HepG2 (cell line): ENCODE measurements around the gene PLXNA4. TPM values are rescaled to one million over a fixed set of nuclear protein-coding genes. Genes with fewer than 3 reads are reported as not detected.

Source experiments
- JDP2 ChIP-seq: sonication (generic); formaldehyde crosslinking; IDR thresholded peaks from 2 replicates; pipeline ENCODE4 v1.8.1; 2022; ENCODE audit warnings: missing genetic modification reagents, borderline replicate concordance
- RXRA ChIP-seq: sonication (generic); formaldehyde crosslinking; IDR thresholded peaks from 2 replicates; pipeline ENCODE4 v1.5.1; 2020; ENCODE audit warnings: missing genetic modification reagents
- SMAD3 ChIP-seq: sonication (generic); formaldehyde crosslinking; IDR thresholded peaks from 2 replicates; pipeline ENCODE4 v1.4.0; 2020; ENCODE audit warnings: missing genetic modification reagents
- ZNF326 ChIP-seq: sonication (generic); formaldehyde crosslinking; IDR thresholded peaks from 2 replicates; pipeline ENCODE4 v1.4.0; 2020; ENCODE audit warnings: missing genetic modification reagents, borderline replicate concordance
- ZNF460 ChIP-seq: sonication (generic); formaldehyde crosslinking; IDR thresholded peaks from 2 replicates; pipeline ENCODE4 v1.5.1; 2020; ENCODE audit warnings: missing genetic modification reagents, mild to moderate bottlenecking, borderline replicate concordance
- ZNF781 ChIP-seq: sonication (generic); formaldehyde crosslinking; IDR thresholded peaks from 2 replicates; pipeline ENCODE4 v1.5.1; 2020; ENCODE audit warnings: borderline replicate concordance, mild to moderate bottlenecking, missing genetic modification reagents; ENCODE audit errors: not compliant biosample characterization
- polyA plus RNA-seq, 8 experiments: library from polyadenylated mRNA; depleted of rRNA in 3 of 8; stranded (reverse) in 7 of 8; unstranded in 1 of 8; fragments of >200 nt; fragmentation: Illumina TruSeq in 4 of 8; extraction: Trizol in 4 of 8; gene quantifications; 2 replicates each; pipeline versions ENCODE4 v1.2.1 to v1.2.3, GENCODE V29; 2011 to 2016; ENCODE audit warnings: low read depth in 4 of 8, missing spikeins in 1 of 8, mixed read lengths in 1 of 8; ENCODE audit not compliant: insufficient read depth in 1 of 8
- total RNA-seq, 5 experiments: library from RNA; depleted of rRNA; stranded (reverse); fragments of >200 nt; fragmentation: Illumina TruSeq; extraction: Trizol; gene quantifications; 2 replicates each; pipeline ENCODE4 v1.2.3, GENCODE V29; 2016; ENCODE audit warnings: low read depth in 1 of 5
- TF ChIP-seq, protein P1 (sequence below): sonication (generic); formaldehyde crosslinking; IDR thresholded peaks from 2 replicates; pipeline ENCODE4 v1.4.0; 2020; ENCODE audit warnings: missing genetic modification reagents
- TF ChIP-seq, protein P2 (sequence below), 2 experiments: sonication (generic) in 1 of 2; formaldehyde crosslinking in 1 of 2; IDR thresholded peaks; 2 replicates each; pipeline versions ENCODE4 v1.4.0 to v1.6.1; 2018 to 2020; ENCODE audit warnings: missing genetic modification reagents in 2 of 2, borderline replicate concordance in 1 of 2, low read depth in 1 of 2, mild to moderate bottlenecking in 1 of 2, missing biosample characterization in 1 of 2
- TF ChIP-seq, protein P3 (sequence below): sonication (generic); formaldehyde crosslinking; IDR thresholded peaks from 2 replicates; pipeline ENCODE4 v1.8.1; 2023; ENCODE audit warnings: mild to moderate bottlenecking, moderate library complexity, missing genetic modification reagents

The PLXNA4 gene
- total and polyA plus RNA-seq, 2 of the 13 experiments (the other 11 are each of a cell fraction or from before 2014, with no cell fraction given): 0.01 to 0.04 TPM

DNA sequence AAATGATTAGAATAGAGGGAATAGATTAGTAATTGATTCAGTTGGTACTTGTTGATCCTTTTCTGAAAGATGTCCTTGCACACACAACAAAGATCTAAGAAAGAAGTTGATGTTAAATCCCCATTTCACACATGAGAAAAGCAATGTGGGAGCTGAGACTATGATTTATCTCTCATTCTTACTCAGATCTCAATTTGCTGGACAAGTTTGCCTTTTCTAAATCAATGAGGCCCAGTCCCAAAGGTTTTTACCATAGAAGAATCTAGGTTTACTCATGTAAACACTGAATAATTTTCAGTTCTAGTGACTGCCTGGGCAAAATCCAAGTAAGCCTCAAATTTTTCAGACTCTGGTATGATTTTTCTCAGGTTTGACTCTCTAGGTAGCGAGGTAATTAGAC, 25.5 kb upstream of the PLXNA4 start (continued):
- TF ChIP-seq, protein P1, sequence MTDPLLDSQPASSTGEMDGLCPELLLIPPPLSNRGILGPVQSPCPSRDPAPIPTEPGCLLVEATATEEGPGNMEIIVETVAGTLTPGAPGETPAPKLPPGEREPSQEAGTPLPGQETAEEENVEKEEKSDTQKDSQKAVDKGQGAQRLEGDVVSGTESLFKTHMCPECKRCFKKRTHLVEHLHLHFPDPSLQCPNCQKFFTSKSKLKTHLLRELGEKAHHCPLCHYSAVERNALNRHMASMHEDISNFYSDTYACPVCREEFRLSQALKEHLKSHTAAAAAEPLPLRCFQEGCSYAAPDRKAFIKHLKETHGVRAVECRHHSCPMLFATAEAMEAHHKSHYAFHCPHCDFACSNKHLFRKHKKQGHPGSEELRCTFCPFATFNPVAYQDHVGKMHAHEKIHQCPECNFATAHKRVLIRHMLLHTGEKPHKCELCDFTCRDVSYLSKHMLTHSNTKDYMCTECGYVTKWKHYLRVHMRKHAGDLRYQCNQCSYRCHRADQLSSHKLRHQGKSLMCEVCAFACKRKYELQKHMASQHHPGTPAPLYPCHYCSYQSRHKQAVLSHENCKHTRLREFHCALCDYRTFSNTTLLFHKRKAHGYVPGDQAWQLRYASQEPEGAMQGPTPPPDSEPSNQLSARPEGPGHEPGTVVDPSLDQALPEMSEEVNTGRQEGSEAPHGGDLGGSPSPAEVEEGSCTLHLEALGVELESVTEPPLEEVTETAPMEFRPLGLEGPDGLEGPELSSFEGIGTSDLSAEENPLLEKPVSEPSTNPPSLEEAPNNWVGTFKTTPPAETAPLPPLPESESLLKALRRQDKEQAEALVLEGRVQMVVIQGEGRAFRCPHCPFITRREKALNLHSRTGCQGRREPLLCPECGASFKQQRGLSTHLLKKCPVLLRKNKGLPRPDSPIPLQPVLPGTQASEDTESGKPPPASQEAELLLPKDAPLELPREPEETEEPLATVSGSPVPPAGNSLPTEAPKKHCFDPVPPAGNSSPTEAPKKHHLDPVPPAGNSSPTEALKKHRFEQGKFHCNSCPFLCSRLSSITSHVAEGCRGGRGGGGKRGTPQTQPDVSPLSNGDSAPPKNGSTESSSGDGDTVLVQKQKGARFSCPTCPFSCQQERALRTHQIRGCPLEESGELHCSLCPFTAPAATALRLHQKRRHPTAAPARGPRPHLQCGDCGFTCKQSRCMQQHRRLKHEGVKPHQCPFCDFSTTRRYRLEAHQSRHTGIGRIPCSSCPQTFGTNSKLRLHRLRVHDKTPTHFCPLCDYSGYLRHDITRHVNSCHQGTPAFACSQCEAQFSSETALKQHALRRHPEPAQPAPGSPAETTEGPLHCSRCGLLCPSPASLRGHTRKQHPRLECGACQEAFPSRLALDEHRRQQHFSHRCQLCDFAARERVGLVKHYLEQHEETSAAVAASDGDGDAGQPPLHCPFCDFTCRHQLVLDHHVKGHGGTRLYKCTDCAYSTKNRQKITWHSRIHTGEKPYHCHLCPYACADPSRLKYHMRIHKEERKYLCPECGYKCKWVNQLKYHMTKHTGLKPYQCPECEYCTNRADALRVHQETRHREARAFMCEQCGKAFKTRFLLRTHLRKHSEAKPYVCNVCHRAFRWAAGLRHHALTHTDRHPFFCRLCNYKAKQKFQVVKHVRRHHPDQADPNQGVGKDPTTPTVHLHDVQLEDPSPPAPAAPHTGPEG (CRISPR knock-in tag): no peak
- TF ChIP-seq RXRA (CRISPR knock-in tag) (no peak), JDP2 (CRISPR knock-in tag) (no peak), ZNF460 (no peak), SMAD3 (CRISPR knock-in tag) (no peak), ZNF781 (CRISPR knock-in tag) (no peak), ZNF326 (CRISPR knock-in tag) (no peak)
- TF ChIP-seq, protein P2, sequence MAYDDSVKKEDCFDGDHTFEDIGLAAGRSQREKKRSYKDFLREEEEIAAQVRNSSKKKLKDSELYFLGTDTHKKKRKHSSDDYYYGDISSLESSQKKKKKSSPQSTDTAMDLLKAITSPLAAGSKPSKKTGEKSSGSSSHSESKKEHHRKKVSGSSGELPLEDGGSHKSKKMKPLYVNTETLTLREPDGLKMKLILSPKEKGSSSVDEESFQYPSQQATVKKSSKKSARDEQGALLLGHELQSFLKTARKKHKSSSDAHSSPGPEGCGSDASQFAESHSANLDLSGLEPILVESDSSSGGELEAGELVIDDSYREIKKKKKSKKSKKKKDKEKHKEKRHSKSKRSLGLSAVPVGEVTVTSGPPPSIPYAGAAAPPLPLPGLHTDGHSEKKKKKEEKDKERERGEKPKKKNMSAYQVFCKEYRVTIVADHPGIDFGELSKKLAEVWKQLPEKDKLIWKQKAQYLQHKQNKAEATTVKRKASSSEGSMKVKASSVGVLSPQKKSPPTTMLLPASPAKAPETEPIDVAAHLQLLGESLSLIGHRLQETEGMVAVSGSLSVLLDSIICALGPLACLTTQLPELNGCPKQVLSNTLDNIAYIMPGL (CRISPR knock-in tag; IDR thresholded peaks at IDR 0.05; ENCODE audit: borderline replicate concordance in 1 of 2, low read depth in 1 of 2): no peak
- TF ChIP-seq, protein P3, sequence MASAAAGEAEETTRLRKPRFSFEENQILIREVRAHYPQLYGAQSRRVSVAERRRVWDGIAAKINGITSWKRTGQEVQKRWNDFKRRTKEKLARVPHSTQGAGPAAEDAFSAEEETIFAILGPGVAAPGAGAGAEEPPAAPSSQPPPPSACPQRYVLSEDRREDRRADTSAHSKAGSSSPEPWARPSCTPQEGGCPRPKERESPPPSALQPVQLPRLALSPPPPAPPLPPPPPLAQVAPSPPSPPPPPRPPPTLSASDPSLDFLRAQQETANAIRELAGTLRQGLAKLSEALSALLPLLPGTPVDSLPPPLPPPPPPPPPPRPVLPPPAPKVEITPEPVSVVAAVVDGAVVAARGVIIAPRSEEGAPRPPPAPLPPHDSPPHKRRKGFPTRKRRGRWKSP (CRISPR knock-in tag): no peak
- TF ChIP-seq, all 625 proteins: peak for 0
